ENCODE results near the gene SOCS7.

SOCS7 gene

DNA sequence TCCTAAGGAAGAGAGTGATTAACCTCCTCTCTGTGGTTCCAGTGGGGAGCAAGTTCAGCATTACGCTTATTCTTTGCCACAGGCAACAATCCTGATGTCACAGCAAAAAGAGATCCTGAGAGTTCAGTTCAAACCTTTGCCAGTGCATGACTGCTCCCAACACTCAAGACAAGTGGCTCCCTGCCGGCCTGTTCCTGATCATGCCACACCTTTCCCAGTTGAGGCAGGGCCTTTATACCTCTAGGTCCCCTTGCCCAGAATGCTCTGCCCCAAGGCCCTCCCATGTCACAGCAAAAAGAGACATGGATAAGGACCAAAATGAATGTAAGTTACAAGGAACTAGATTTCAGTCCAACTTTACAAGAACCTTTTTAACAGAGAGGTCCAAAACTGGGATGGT is 45.6 kb downstream of the SOCS7 start:
- no peak overlapping the region for H3K4me3 ChIP-seq (ENCODE audit: control insufficient read depth, low read depth, low read length)
- no peak for TF ChIP-seq CTCF (IDR thresholded peaks at IDR 0.05; ENCODE audit: control insufficient read depth, insufficient read depth, low read depth, low read length, missing control alignments)

GRCh38 chr17:38400286-38400685 is 48.6 kb downstream of the SOCS7 start:
- no peak for TF ChIP-seq CTCF (IDR thresholded peaks at IDR 0.05; ENCODE audit: control insufficient read depth, insufficient read depth, low read depth, low read length, missing control alignments)
- DNase-seq (ENCODE audit: low read depth) = no peak
- H3K4me3 ChIP-seq (ENCODE audit: control insufficient read depth, low read depth, low read length) = no peak overlapping the region

More for the DNA sequence above, 45.6 kb downstream of the SOCS7 start:
- no peak for DNase-seq (ENCODE audit: low read depth)

DNA sequence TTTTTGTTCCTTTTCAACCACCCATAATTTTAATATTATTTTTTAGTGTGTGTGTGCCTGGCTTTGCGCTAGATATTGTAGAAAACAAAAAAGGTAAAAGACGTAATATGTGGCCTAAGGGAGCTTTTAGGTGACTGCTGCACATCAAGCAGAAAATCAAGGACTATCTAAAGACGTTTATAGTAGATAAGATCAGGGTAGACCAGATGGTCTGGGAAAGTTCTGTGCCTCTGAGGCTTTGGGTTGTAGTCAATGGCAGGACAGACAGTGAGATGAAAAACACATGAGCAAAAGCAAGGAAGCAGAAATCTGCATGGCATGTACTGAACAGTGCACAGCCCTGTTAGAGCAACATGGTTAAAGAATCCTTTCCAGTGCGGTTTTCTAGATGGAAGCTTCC is 49.8 kb downstream of the SOCS7 start:
- DNase-seq (ENCODE audit: low read depth) = no peak
- no peak overlapping the region for H3K4me3 ChIP-seq (ENCODE audit: control insufficient read depth, low read depth, low read length)
- TF ChIP-seq CTCF (IDR thresholded peaks at IDR 0.05; ENCODE audit: control insufficient read depth, insufficient read depth, low read depth, low read length, missing control alignments) = no peak

DNA sequence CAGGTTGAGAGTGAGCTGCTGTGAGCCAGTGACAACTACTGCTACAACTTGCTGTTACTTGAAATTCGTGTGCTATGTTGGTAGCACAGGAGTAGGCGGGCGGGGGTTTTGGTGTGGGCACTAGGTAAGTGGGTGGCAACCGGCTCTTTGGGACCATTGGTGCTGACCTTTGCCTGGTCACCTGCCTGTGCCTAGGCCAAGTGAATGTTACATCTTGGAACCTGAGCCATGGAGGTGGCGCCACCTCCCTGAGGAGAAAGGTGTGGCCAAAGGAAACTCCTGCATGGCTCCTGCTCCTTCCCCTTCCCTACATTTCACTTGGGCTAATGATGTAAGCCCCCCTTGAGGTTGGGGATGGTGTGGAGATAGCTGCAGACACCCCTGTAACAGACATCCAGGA is 51.3 kb downstream of the SOCS7 start:
- no peak for DNase-seq (ENCODE audit: low read depth)
- no peak overlapping the region for H3K4me3 ChIP-seq (ENCODE audit: control insufficient read depth, low read depth, low read length)
- no peak for TF ChIP-seq CTCF (IDR thresholded peaks at IDR 0.05; ENCODE audit: control insufficient read depth, insufficient read depth, low read depth, low read length, missing control alignments)

DNA sequence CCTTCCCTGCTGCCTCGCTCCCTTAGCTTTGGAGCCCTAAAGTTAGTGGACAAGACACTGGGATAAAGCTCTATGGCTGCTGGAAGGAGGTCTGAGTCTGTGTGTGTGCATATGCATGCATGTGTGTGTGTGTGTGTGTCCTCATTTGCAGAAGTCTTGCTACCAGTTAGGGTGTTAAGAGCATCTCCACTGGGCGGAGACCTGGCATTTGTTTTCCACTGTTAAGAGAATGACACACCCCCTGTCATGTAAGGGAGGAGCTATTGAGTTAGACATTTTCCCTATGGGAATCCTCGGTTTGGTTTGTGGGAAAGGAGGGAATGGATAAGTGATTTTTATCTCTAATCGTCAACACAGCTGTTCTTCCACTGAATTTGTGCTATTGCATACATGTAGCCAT is 51.8 kb downstream of the SOCS7 start:
- no peak overlapping the region for H3K4me3 ChIP-seq (ENCODE audit: control insufficient read depth, low read depth, low read length)
- DNase-seq (ENCODE audit: low read depth) = no peak
- no peak for TF ChIP-seq CTCF (IDR thresholded peaks at IDR 0.05; ENCODE audit: control insufficient read depth, insufficient read depth, low read depth, low read length, missing control alignments)

GRCh38 chr17:38404174-38404943 is 52.7 kb downstream of the SOCS7 start:
- no peak for DNase-seq (ENCODE audit: low read depth)
- no peak overlapping the region for H3K4me3 ChIP-seq (ENCODE audit: control insufficient read depth, low read depth, low read length)
- no peak for TF ChIP-seq CTCF (IDR thresholded peaks at IDR 0.05; ENCODE audit: control insufficient read depth, insufficient read depth, low read depth, low read length, missing control alignments)

All from AG09309 (cell line).